HCT116 (cell line): Measurements from ENCODE around the gene TMEM201. TPM values are rescaled to one million over a fixed set of nuclear protein-coding genes. Genes with fewer than 3 reads are reported as not detected.

ENCODE experiments used
- ATAC-seq: fragments of 200-7000 bp; cut with Tn5 transposase; 2 replicates; pipeline ENCODE4 v1.9.1; 2020; ENCODE audit warnings: mild to moderate bottlenecking, moderate library complexity
- BruUV-seq: library from RNA; stranded (reverse); fragments of 400-500 nt; replicated peaks from 2 replicates; lab custom pipeline; 2021; lab: Mats Ljungman, UMichigan
- CTCF ChIA-PET: fragments of 300-600 bp; sonication (Branson Sonifier 250); formaldehyde crosslinking; loops from one replicate; lab custom pipeline; 2021; ENCODE audit warnings: antibody characterized with exemption; lab: Charles Lee
- POLR2A ChIA-PET: fragments of 300-600, 350-600 bp; sonication (Branson Sonifier 250); formaldehyde crosslinking; loops from one replicate; lab custom pipeline; 2021; ENCODE audit warnings: antibody characterized with exemption; lab: Charles Lee
- RAD21 ChIA-PET, 2 experiments: fragments of 300-600 bp; sonication (Branson Sonifier 250); formaldehyde crosslinking; loops; one replicate each; lab custom pipeline; 2023; ENCODE audit warnings: low total read pairs in 2 of 2; ENCODE audit not compliant: uncharacterized antibody in 2 of 2, unreplicated experiment in 2 of 2, low non-redundant PET in 1 of 2; lab: Charles Lee
- DNase-seq: peaks from one replicate; pipeline ENCODE4 v3.0.0-alpha.2; 2010; ENCODE audit warnings: low read depth, low spot score
- H2AFZ ChIP-seq: fragments of 200-600 bp; shearing (Covaris generic), sonication (generic); 2 replicates; pipeline ENCODE4 v1.6.1; 2017; ENCODE audit warnings: low read depth, mixed run types, mixed read lengths, antibody characterized with exemption, low read length; ENCODE audit not compliant: poor library complexity, severe bottlenecking
- H3K27ac ChIP-seq: 2 replicates; pipeline ENCODE4 v1.5.1; 2012; ENCODE audit warnings: low read depth, low read length
- H3K27me3 ChIP-seq: fragments of 200-600 bp; sonication (generic); 2 replicates; pipeline ENCODE4 v1.6.1; 2016; ENCODE audit warnings: mixed run types, low read length, mixed read lengths; ENCODE audit not compliant: insufficient read depth
- H3K36me3 ChIP-seq, 2 experiments: fragments of 200-500 bp in 1 of 2; fragments of 200-600 bp in 1 of 2; sonication (Bioruptor generic) in 1 of 2; sonication (generic) in 1 of 2; 2 replicates each; pipeline versions ENCODE4 v1.5.1 to v1.6.1; 2014 to 2016; ENCODE audit warnings: low read length in 2 of 2, inconsistent platforms in 1 of 2, mixed read lengths in 1 of 2, mixed run types in 1 of 2; ENCODE audit not compliant: insufficient read depth in 2 of 2, control insufficient read depth in 1 of 2
- H3K4me1 ChIP-seq, 2 experiments: fragments of 200-600 bp in 1 of 2; sonication (generic) in 1 of 2; 2 replicates each; pipeline versions ENCODE4 v1.5.1 to v1.6.1; 2012 to 2017; ENCODE audit warnings: low read length in 2 of 2, inconsistent platforms in 1 of 2, mild to moderate bottlenecking in 1 of 2, mixed read lengths in 1 of 2, mixed run types in 1 of 2, moderate library complexity in 1 of 2; ENCODE audit not compliant: insufficient read depth in 2 of 2, control insufficient read depth in 1 of 2
- H3K4me2 ChIP-seq: fragments of 200-600 bp; sonication (generic); 2 replicates; pipeline ENCODE4 v1.6.1; 2017; ENCODE audit warnings: mixed run types, low read length, mixed read lengths
- H3K4me3 ChIP-seq, 2 experiments: fragments of 200-600 bp in 1 of 2; sonication (generic) in 1 of 2; replicated peaks in 1 of 2; 2 replicates each; pipeline ENCODE4 v1.5.1; 2011 to 2016; ENCODE audit warnings: low read length in 2 of 2, control low read depth in 1 of 2, low read depth in 1 of 2, mild to moderate bottlenecking in 1 of 2, mixed read lengths in 1 of 2, mixed run types in 1 of 2
- H3K79me2 ChIP-seq: fragments of 200-600 bp; sonication (generic); 2 replicates; pipeline ENCODE4 v1.6.1; 2017; ENCODE audit warnings: mild to moderate bottlenecking, mixed run types, low read length, moderate library complexity, mixed read lengths; ENCODE audit not compliant: insufficient read depth
- H3K9ac ChIP-seq: fragments of 200-600 bp; sonication (generic); 2 replicates; pipeline ENCODE4 v1.6.1; 2016; ENCODE audit warnings: low read length, mixed read lengths
- H3K9me2 ChIP-seq: fragments of 200-600 bp; sonication (generic), shearing (Covaris generic); 2 replicates; pipeline ENCODE4 v1.6.1; 2017; ENCODE audit warnings: mixed run types, mild to moderate bottlenecking, moderate library complexity; ENCODE audit not compliant: insufficient read depth
- H3K9me3 ChIP-seq, 2 experiments: fragments of 200-500 bp in 1 of 2; fragments of 200-600 bp in 1 of 2; sonication (Bioruptor generic) in 1 of 2; sonication (generic) in 1 of 2; 2 replicates each; pipeline ENCODE4 v1.6.1; 2014 to 2017; ENCODE audit warnings: low read length in 2 of 2, mixed read lengths in 2 of 2, inconsistent platforms in 1 of 2, low read depth in 1 of 2, mild to moderate bottlenecking in 1 of 2, mixed run types in 1 of 2, moderate library complexity in 1 of 2; ENCODE audit not compliant: control insufficient read depth in 1 of 2, insufficient read depth in 1 of 2
- H4K20me1 ChIP-seq: fragments of 200-600 bp; sonication (generic), shearing (Covaris generic); 2 replicates; pipeline ENCODE4 v1.6.1; 2017; ENCODE audit warnings: mixed run types, mild to moderate bottlenecking, moderate library complexity; ENCODE audit not compliant: insufficient read depth
- CEBPB ChIP-seq: IDR thresholded peaks from 2 replicates; pipeline ENCODE4 v1.6.1; 2012; ENCODE audit warnings: low read depth
- EZH2 ChIP-seq: fragments of 200-600 bp; sonication (generic); IDR thresholded peaks from 2 replicates; pipeline ENCODE4 v1.6.1; 2017; ENCODE audit warnings: antibody characterized with exemption, mixed run types
- EZH2phosphoT487 ChIP-seq: fragments of 200-600 bp; IDR thresholded peaks from 2 replicates; pipeline ENCODE4 v1.6.1; 2018; ENCODE audit warnings: antibody characterized with exemption, borderline replicate concordance
- POLR2A ChIP-seq: IDR thresholded peaks from 2 replicates; pipeline ENCODE4 v1.7.0; 2011; ENCODE audit warnings: borderline replicate concordance; ENCODE audit not compliant: insufficient read depth, insufficient read length; ENCODE audit errors: extremely low read depth
- POLR2AphosphoS5 ChIP-seq: IDR thresholded peaks from 2 replicates; pipeline ENCODE4 v1.6.1; 2011; ENCODE audit warnings: mild to moderate bottlenecking, low read depth, low read length, moderate library complexity
- RAD21 ChIP-seq: IDR thresholded peaks from 2 replicates; pipeline ENCODE4 v1.6.1; 2012; ENCODE audit warnings: low read depth, mild to moderate bottlenecking
- SIN3A ChIP-seq: IDR thresholded peaks from 2 replicates; pipeline ENCODE4 v1.6.1; 2012; ENCODE audit warnings: low read depth
- SRF ChIP-seq: IDR thresholded peaks from 2 replicates; pipeline ENCODE4 v1.6.1; 2012; ENCODE audit warnings: low read depth
- ZFX ChIP-seq: fragments of 450-650 bp; IDR thresholded peaks from 2 replicates; pipeline ENCODE4 v1.6.1; 2017
- intact Hi-C: fragments of 100-400 bp; cut with micrococcal nuclease; formaldehyde crosslinking; loops from 2 replicates; pipeline ENCODE4 v1.10.0; 2022
- total RNA-seq: library from RNA; stranded (reverse); gene quantifications from one replicate; pipeline ENCODE4 v1.2.1, GENCODE V29; 2021; ENCODE audit not compliant: unreplicated experiment
- TF ChIP-seq, protein P1 (sequence below): IDR thresholded peaks from 2 replicates; pipeline ENCODE4 v1.6.1; 2012; ENCODE audit warnings: low read depth
- TF ChIP-seq, protein P2 (sequence below): IDR thresholded peaks from 2 replicates; pipeline ENCODE4 v1.6.1; 2012
- TF ChIP-seq, protein P3 (sequence below), 3 experiments: fragments of 200-600 bp in 1 of 3; sonication (generic) in 1 of 3; IDR thresholded peaks in 2 of 3; conservative IDR thresholded peaks in 1 of 3; 2 replicates each; pipeline ENCODE4 v1.5.1; 2012 to 2017; ENCODE audit warnings: low read depth in 2 of 3, low read length in 2 of 3, antibody characterized with exemption in 1 of 3, borderline replicate concordance in 1 of 3, control low read depth in 1 of 3, mild to moderate bottlenecking in 1 of 3, mixed read lengths in 1 of 3, mixed run types in 1 of 3, moderate library complexity in 1 of 3; ENCODE audit not compliant: insufficient read depth in 1 of 3

The TMEM201 gene
- total RNA-seq, 1 experiment from 2014 or later = 27.6 TPM

DNA sequence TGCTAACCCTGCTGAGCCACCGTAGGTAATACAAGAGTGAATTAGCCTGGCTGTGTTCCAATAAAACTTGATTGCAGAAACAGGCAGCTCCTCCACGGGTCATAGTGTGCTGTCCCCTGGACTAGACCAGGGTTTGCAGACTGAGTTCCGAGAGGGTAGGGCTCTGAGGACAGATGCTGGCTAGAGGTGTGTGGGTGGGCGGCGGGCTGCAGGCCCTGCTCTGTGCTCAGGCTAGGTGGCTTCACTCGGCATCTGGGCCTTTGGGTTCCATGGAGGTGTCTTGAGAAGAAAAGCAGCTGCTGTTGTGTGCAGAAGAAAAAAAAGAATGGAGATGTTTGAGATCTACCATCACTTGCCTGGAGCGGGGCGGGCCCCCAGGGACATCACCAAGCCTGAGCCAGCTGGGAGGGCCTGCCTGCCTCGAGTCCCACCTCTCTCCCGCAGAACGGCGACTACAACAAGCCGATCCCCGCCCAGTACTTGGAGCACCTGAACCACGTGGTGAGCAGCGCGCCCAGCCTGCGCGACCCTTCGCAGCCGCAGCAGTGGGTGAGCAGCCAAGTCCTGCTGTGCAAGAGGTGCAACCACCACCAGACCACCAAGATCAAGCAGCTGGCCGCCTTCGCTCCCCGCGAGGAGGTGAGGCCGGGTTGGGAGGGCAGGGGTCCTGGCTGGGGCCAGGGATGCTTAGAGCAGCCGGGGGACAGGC is 7.9 kb downstream of the TMEM201 start (continued):
- TF ChIP-seq, protein P1, sequence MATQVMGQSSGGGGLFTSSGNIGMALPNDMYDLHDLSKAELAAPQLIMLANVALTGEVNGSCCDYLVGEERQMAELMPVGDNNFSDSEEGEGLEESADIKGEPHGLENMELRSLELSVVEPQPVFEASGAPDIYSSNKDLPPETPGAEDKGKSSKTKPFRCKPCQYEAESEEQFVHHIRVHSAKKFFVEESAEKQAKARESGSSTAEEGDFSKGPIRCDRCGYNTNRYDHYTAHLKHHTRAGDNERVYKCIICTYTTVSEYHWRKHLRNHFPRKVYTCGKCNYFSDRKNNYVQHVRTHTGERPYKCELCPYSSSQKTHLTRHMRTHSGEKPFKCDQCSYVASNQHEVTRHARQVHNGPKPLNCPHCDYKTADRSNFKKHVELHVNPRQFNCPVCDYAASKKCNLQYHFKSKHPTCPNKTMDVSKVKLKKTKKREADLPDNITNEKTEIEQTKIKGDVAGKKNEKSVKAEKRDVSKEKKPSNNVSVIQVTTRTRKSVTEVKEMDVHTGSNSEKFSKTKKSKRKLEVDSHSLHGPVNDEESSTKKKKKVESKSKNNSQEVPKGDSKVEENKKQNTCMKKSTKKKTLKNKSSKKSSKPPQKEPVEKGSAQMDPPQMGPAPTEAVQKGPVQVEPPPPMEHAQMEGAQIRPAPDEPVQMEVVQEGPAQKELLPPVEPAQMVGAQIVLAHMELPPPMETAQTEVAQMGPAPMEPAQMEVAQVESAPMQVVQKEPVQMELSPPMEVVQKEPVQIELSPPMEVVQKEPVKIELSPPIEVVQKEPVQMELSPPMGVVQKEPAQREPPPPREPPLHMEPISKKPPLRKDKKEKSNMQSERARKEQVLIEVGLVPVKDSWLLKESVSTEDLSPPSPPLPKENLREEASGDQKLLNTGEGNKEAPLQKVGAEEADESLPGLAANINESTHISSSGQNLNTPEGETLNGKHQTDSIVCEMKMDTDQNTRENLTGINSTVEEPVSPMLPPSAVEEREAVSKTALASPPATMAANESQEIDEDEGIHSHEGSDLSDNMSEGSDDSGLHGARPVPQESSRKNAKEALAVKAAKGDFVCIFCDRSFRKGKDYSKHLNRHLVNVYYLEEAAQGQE = no peak
- TF ChIP-seq SIN3A (no peak), EZH2 (no peak)
- TF ChIP-seq, all 23 proteins: peak for 0

DNA sequence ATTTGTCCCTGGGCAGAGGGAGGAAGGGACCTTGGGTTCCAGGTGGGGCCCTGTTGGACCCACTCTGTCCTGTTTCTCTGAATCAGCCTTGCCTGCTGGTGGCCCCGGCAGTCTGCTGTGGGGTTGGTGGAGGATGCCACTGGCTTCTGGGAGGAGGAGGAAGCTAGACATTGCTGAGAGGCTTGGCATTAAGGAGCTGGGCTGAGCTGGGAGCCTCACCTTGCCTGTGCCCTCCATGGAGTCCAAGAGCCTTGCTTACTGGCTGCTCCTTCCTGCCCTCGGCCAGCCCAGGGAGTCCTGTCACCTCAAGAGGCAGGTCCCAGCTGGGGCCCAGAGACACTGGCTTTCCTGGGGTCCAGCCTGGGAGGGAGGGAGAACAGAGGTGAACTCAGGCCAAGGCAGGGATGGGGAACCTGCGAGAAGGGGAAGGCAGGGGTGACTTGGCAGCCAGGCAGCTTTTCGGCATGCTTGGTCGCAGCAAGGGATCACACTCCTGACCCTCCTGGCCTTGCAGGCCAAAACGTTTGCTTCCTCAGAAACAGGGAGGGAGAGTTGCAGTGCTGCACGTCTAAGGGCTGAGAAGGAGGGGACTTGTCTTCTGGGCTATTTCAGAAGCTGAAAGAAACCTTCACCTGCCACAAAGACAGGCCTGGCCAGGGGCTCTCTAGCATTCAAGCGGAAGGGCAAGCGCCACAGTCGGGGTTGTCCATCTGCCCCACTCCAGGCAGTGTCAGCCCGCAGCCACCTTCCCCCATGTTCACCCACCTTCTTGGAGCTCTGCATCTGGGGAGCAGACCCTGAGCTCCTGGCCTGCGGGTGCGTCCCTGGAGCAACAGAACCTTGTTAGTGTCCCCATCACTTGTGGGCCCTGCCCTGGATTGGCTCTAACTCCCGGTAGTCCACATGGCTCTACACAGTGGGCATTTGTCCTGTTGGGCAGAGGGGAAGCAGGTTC is 8.9 kb downstream of the TMEM201 start:
- H3K9ac ChIP-seq = no peak overlapping the region
- H3K9me2 ChIP-seq = no peaks in the 10 kb centered on the region
- DNase-seq (no peak), ATAC-seq (no peak)
- H3K4me1 ChIP-seq = peaks cover 5 to 11% of the 10 kb centered on the region in 2 experiments; a peak in 3 of 4 replicates
- H3K36me3 ChIP-seq = peaks cover 4 to 36% of the 10 kb centered on the region in 2 experiments; a peak in 3 of 4 replicates
- no peak overlapping the region for H3K4me2 ChIP-seq
- no peaks in the 10 kb centered on the region for H3K9me3 ChIP-seq
- no peaks in the 10 kb centered on the region for H3K27me3 ChIP-seq
- ChIA-PET RAD21 (no interaction called here), POLR2A (no interaction called here), CTCF (no interaction called here)
- H3K4me3 ChIP-seq = no peak overlapping the region
- no peak overlapping the region for H2AFZ ChIP-seq
- H4K20me1 ChIP-seq = peaks cover 12% of the 10 kb centered on the region; the same call in 1 of the 2 replicates
- intact Hi-C loops = no loop called here
- no TSS peak for BruUV-seq
- peaks cover 43% of the 10 kb centered on the region for H3K79me2 ChIP-seq
- H3K27ac ChIP-seq = no peak overlapping the region
- TF ChIP-seq CEBPB (no peak), EZH2 (no peak), POLR2AphosphoS5 (no peak), EZH2phosphoT487 (no peak), ZFX (no peak), SRF (no peak), POLR2A (no peak), SIN3A (no peak), RAD21 (no peak)
- TF ChIP-seq, protein P1 = no peak
- TF ChIP-seq, protein P2, sequence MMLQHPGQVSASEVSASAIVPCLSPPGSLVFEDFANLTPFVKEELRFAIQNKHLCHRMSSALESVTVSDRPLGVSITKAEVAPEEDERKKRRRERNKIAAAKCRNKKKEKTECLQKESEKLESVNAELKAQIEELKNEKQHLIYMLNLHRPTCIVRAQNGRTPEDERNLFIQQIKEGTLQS = no peak
- TF ChIP-seq, protein P3, sequence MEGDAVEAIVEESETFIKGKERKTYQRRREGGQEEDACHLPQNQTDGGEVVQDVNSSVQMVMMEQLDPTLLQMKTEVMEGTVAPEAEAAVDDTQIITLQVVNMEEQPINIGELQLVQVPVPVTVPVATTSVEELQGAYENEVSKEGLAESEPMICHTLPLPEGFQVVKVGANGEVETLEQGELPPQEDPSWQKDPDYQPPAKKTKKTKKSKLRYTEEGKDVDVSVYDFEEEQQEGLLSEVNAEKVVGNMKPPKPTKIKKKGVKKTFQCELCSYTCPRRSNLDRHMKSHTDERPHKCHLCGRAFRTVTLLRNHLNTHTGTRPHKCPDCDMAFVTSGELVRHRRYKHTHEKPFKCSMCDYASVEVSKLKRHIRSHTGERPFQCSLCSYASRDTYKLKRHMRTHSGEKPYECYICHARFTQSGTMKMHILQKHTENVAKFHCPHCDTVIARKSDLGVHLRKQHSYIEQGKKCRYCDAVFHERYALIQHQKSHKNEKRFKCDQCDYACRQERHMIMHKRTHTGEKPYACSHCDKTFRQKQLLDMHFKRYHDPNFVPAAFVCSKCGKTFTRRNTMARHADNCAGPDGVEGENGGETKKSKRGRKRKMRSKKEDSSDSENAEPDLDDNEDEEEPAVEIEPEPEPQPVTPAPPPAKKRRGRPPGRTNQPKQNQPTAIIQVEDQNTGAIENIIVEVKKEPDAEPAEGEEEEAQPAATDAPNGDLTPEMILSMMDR (IDR thresholded peaks at IDR 0.05 in 2 of 3, conservative IDR thresholded peaks at IDR 0.05 in 1 of 3; ENCODE audit: borderline replicate concordance in 1 of 3, insufficient read depth in 1 of 3, low read depth in 2 of 3, low read length in 2 of 3) = no peak
